Activated T-helper 17 cell treated with anti-CD3 and anti-CD28 coated beads, Interleukin-2, amount 50 U/mL, for 72 hours (primary cell): ENCODE data around the gene LIPN. TPM values are rescaled to one million over a fixed set of nuclear protein-coding genes. Genes with fewer than 3 reads are reported as not detected.
"Not testable (repeated sequence)": the region's sequence is repeated elsewhere in the genome, so short reads cannot be mapped to it uniquely, and the experiment has no call there.

Experiments used
- ATAC-seq: fragments of 150-1000 bp; cut with Tn5 transposase; replicated peaks from 2 replicates; pipeline ENCODE4 v1.10.0; 2021; ENCODE audit warnings: mild to moderate bottlenecking, moderate library complexity
- H3K27ac Mint-ChIP-seq: one replicate; pipeline ENCODE4 v1.8.0; 2022; ENCODE audit warnings: mixed read lengths
- H3K27me3 Mint-ChIP-seq: one replicate; pipeline ENCODE4 v1.8.0; 2022; ENCODE audit warnings: mixed read lengths
- H3K36me3 Mint-ChIP-seq: one replicate; pipeline ENCODE4 v1.8.0; 2022; ENCODE audit warnings: low read depth, mild to moderate bottlenecking, mixed read lengths
- H3K4me1 Mint-ChIP-seq: one replicate; pipeline ENCODE4 v1.8.0; 2022; ENCODE audit warnings: mixed read lengths
- H3K4me3 Mint-ChIP-seq: one replicate; pipeline ENCODE4 v1.8.0; 2022; ENCODE audit warnings: mild to moderate bottlenecking, mixed read lengths
- H3K9me3 Mint-ChIP-seq: one replicate; pipeline ENCODE4 v1.8.0; 2022; ENCODE audit warnings: mixed read lengths
- total RNA-seq, 2 donors: library from RNA; stranded (reverse); gene quantifications; one replicate each; pipeline ENCODE4 v1.2.3, GENCODE V29; 2022

The LIPN gene
- total RNA-seq, result not detected

- H3K4me1 Mint-ChIP-seq, result peaks cover 6% of the 10 kb centered on the region
- peaks cover 3% of the 10 kb centered on the region for H3K9me3 Mint-ChIP-seq
- H3K36me3 Mint-ChIP-seq, result no peaks in the 10 kb centered on the region
- H3K27me3 Mint-ChIP-seq, result peaks cover 4% of the 10 kb centered on the region
- ATAC-seq, result no peak
- no peak within 1 kb of the TSS for H3K27ac Mint-ChIP-seq
- H3K4me3 Mint-ChIP-seq, result no peak within 1 kb of the TSS
Measured at GRCh38 chr10:88759366-88760101, at the start of gene LIPN. Gene LIPN, plus strand, starts transcription at chr10:88760020. Its CDS starts 1,386 bp downstream, at chr10:88761406.

GRCh38 chr10:88715517-88715916, 44.3 kb upstream of the LIPN start:
- peaks cover 12% of the 10 kb centered on the region for H3K27me3 Mint-ChIP-seq
- ATAC-seq, result no peak

GRCh38 chr10:88721392-88721791, 38.4 kb upstream of the LIPN start:
- Mint-ChIP-seq H3K27ac (no peak overlapping the region), H3K9me3 (no peaks in the 10 kb centered on the region), H3K36me3 (no peaks in the 10 kb centered on the region), H3K27me3 (peaks cover 13% of the 10 kb centered on the region), H3K4me1 (no peaks in the 10 kb centered on the region), H3K4me3 (no peak overlapping the region)
- ATAC-seq, result no peak

More at GRCh38 chr10:88715517-88715916, 44.3 kb upstream of the LIPN start:
- Mint-ChIP-seq H3K4me1 (no peaks in the 10 kb centered on the region), H3K27ac (no peak overlapping the region), H3K36me3 (no peaks in the 10 kb centered on the region), H3K4me3 (no peak overlapping the region), H3K9me3 (no peaks in the 10 kb centered on the region)

- Mint-ChIP-seq H3K4me1 (no peaks in the 10 kb centered on the region), H3K9me3 (peaks cover 4% of the 10 kb centered on the region), H3K27ac (no peak overlapping the region), H3K27me3 (peaks cover 12% of the 10 kb centered on the region), H3K36me3 (no peaks in the 10 kb centered on the region), H3K4me3 (no peak overlapping the region)
- no peak for ATAC-seq
Measured at GRCh38 chr10:88725798-88726197, 34.0 kb upstream of the LIPN start.

- peak; percentile 53 for ATAC-seq
- H3K4me1 Mint-ChIP-seq, result no peaks in the 10 kb centered on the region
- peaks cover 4% of the 10 kb centered on the region for H3K9me3 Mint-ChIP-seq
- no peak overlapping the region for H3K27ac Mint-ChIP-seq
- no peak overlapping the region for H3K4me3 Mint-ChIP-seq
- H3K27me3 Mint-ChIP-seq, result peaks cover 8% of the 10 kb centered on the region
- no peaks in the 10 kb centered on the region for H3K36me3 Mint-ChIP-seq
Measured at GRCh38 chr10:88728107-88728763, 31.6 kb upstream of the LIPN start.

GRCh38 chr10:88730864-88731263, 29.0 kb upstream of the LIPN start:
- H3K27me3 Mint-ChIP-seq, result peaks cover 12% of the 10 kb centered on the region
- H3K36me3 Mint-ChIP-seq, result no peaks in the 10 kb centered on the region
- no peak overlapping the region for H3K27ac Mint-ChIP-seq
- H3K4me1 Mint-ChIP-seq, result no peaks in the 10 kb centered on the region
- ATAC-seq, result no peak
- H3K9me3 Mint-ChIP-seq, result peaks cover 4% of the 10 kb centered on the region
- H3K4me3 Mint-ChIP-seq, result no peak overlapping the region

GRCh38 chr10:88731296-88731695, 28.5 kb upstream of the LIPN start:
- Mint-ChIP-seq H3K36me3 (no peaks in the 10 kb centered on the region), H3K27ac (no peak overlapping the region), H3K4me1 (no peaks in the 10 kb centered on the region), H3K27me3 (peaks cover 12% of the 10 kb centered on the region), H3K9me3 (peaks cover 4% of the 10 kb centered on the region), H3K4me3 (no peak overlapping the region)
- ATAC-seq, result no peak

- no peaks in the 10 kb centered on the region for H3K9me3 Mint-ChIP-seq
- H3K4me3 Mint-ChIP-seq, result no peak overlapping the region
- no peaks in the 10 kb centered on the region for H3K36me3 Mint-ChIP-seq
- H3K27me3 Mint-ChIP-seq, result peaks cover 4% of the 10 kb centered on the region
- no peak for ATAC-seq
- no peak overlapping the region for H3K27ac Mint-ChIP-seq
- no peaks in the 10 kb centered on the region for H3K4me1 Mint-ChIP-seq
Measured at GRCh38 chr10:88733215-88733614, 26.6 kb upstream of the LIPN start.

- H3K36me3 Mint-ChIP-seq, result no peaks in the 10 kb centered on the region
- H3K27ac Mint-ChIP-seq, result no peak overlapping the region
- no peaks in the 10 kb centered on the region for H3K9me3 Mint-ChIP-seq
- no peak overlapping the region for H3K4me3 Mint-ChIP-seq
- H3K4me1 Mint-ChIP-seq, result no peaks in the 10 kb centered on the region
- H3K27me3 Mint-ChIP-seq, result peaks cover 12% of the 10 kb centered on the region
- ATAC-seq, result no peak
Measured at GRCh38 chr10:88735661-88736060, 24.2 kb upstream of the LIPN start.

- not testable (repeated sequence) for H3K27ac Mint-ChIP-seq, H3K4me3 Mint-ChIP-seq, H3K4me1 Mint-ChIP-seq, H3K36me3 Mint-ChIP-seq, ATAC-seq
- peaks cover 37% of the 10 kb centered on the region for H3K27me3 Mint-ChIP-seq
- H3K9me3 Mint-ChIP-seq, result peaks cover 11% of the 10 kb centered on the region
Measured at GRCh38 chr10:88741921-88742320, 17.9 kb upstream of the LIPN start.

- H3K27me3 Mint-ChIP-seq, result peaks cover 37% of the 10 kb centered on the region
- peaks cover 11% of the 10 kb centered on the region for H3K9me3 Mint-ChIP-seq
- H3K27ac Mint-ChIP-seq, result no peak overlapping the region
- H3K4me1 Mint-ChIP-seq, result no peaks in the 10 kb centered on the region
- no peak overlapping the region for H3K4me3 Mint-ChIP-seq
- no peaks in the 10 kb centered on the region for H3K36me3 Mint-ChIP-seq
- no peak for ATAC-seq
Measured at GRCh38 chr10:88742448-88742847, 17.4 kb upstream of the LIPN start.

- Mint-ChIP-seq H3K36me3 (no peaks in the 10 kb centered on the region), H3K9me3 (peaks cover 11% of the 10 kb centered on the region), H3K27me3 (peaks cover 37% of the 10 kb centered on the region), H3K4me3 (no peak overlapping the region), H3K27ac (no peak overlapping the region), H3K4me1 (no peaks in the 10 kb centered on the region)
- ATAC-seq, result no peak
Measured at GRCh38 chr10:88744002-88744401, 15.8 kb upstream of the LIPN start.

GRCh38 chr10:88745633-88746032, 14.2 kb upstream of the LIPN start:
- ATAC-seq, result no peak
- Mint-ChIP-seq H3K4me1 (no peaks in the 10 kb centered on the region), H3K27me3 (peaks cover 29% of the 10 kb centered on the region), H3K36me3 (no peaks in the 10 kb centered on the region), H3K27ac (no peak overlapping the region), H3K9me3 (peaks cover 11% of the 10 kb centered on the region), H3K4me3 (no peak overlapping the region)

- no peak for ATAC-seq
- Mint-ChIP-seq H3K36me3 (no peaks in the 10 kb centered on the region), H3K27me3 (peaks cover 4% of the 10 kb centered on the region), H3K4me1 (peaks cover 6% of the 10 kb centered on the region), H3K9me3 (peaks cover 3% of the 10 kb centered on the region), H3K27ac (no peak overlapping the region), H3K4me3 (no peak overlapping the region)
Measured at GRCh38 chr10:88754287-88754686, 5.5 kb upstream of the LIPN start.

- peaks cover 6% of the 10 kb centered on the region for H3K4me1 Mint-ChIP-seq
- H3K9me3 Mint-ChIP-seq, result peaks cover 3% of the 10 kb centered on the region
- peak; percentile 99 for ATAC-seq
Measured at GRCh38 chr10:88755753-88756152, 4.1 kb upstream of the LIPN start.

More at GRCh38 chr10:88755753-88756152, 4.1 kb upstream of the LIPN start:
- Mint-ChIP-seq H3K27me3 (peaks cover 4% of the 10 kb centered on the region), H3K4me3 (no peak overlapping the region), H3K27ac (no peak overlapping the region), H3K36me3 (no peaks in the 10 kb centered on the region)
